Left lung (tissue), 10 donors: ENCODE results near the gene PNMT. TPM values are rescaled to one million over a fixed set of nuclear protein-coding genes. Genes with fewer than 3 reads are reported as not detected.
A peak's percentile ranks its signal among the peaks of the same experiment; 100 is the strongest.

Source experiments
- ATAC-seq: fragments of 200-7000 bp; cut with Tn5 transposase; one replicate; pipeline ENCODE4 v1.9.1; 2020; ENCODE audit warnings: moderate library complexity
- DNase-seq, 4 donors: peaks; one replicate each; pipeline ENCODE4 v3.0.0-alpha.2; 2013 to 2020
- H3K27ac ChIP-seq, 2 donors: fragments of 200-600 bp; sonication (generic) in 1 of 2; one replicate each; pipeline versions ENCODE4 v1.5.0 to v1.8.0; 2020 to 2021
- H3K27me3 ChIP-seq, 2 donors: fragments of 200-600 bp; sonication (generic) in 1 of 2; one replicate each; pipeline versions ENCODE4 v1.5.0 to v1.8.0; 2020 to 2021
- H3K36me3 ChIP-seq, 2 donors: fragments of 200-600 bp; sonication (generic) in 1 of 2; one replicate each; pipeline versions ENCODE4 v1.5.0 to v1.8.0; 2020 to 2021
- H3K4me1 ChIP-seq, 2 donors: fragments of 200-600 bp; one replicate each; pipeline ENCODE4 v1.8.0; 2021
- H3K4me3 ChIP-seq, 2 donors: fragments of 200-600 bp; sonication (generic) in 1 of 2; one replicate each; pipeline versions ENCODE4 v1.5.0 to v1.8.0; 2020 to 2021; ENCODE audit warnings: mild to moderate bottlenecking in 1 of 2
- H3K9me3 ChIP-seq, 2 donors: fragments of 200-600 bp; sonication (generic) in 1 of 2; one replicate each; pipeline versions ENCODE4 v1.5.0 to v1.8.0; 2020 to 2021
- CTCF ChIP-seq, 2 donors: fragments of 200-600 bp; sonication (generic) in 1 of 2; IDR thresholded peaks; one replicate each; pipeline versions ENCODE4 v1.5.0 to v1.8.0; 2021; ENCODE audit warnings: antibody characterized with exemption in 2 of 2
- intact Hi-C, 2 donors: fragments of 100-400 bp; cut with DNase I; formaldehyde crosslinking; loops; one replicate each; pipeline versions ENCODE4 v1.11.2 to v1.14.2; 2022
- polyA plus RNA-seq, 6 donors: library from polyadenylated mRNA; unstranded; fragments of 120-200 nt; gene quantifications; one replicate each; pipeline ENCODE4 v1.2.1, GENCODE V29; 2013; ENCODE audit not compliant: insufficient read length in 6 of 6
- total RNA-seq, 2 donors: library from RNA; stranded (reverse); fragmentation: NEBNext Ultra II Directional; extraction: Animal tissue kit (Norgen Biotek cat#: 25700); gene quantifications; one replicate each; pipeline ENCODE4 v1.2.1, GENCODE V29; 2021
- donor health status: DM: no; HTN: yes; CAD: no.
- donor health status: DM: no; HTN: no; CAD: no.

Gene PNMT
- total and polyA plus RNA-seq, 8 donors, result 0.38 to 2.4 (median 1.7) TPM

- Histone ChIP-seq H3K4me3 (no peak overlapping the region), H3K4me1 (peaks cover 19 to 22% of the 10 kb centered on the region in 2 donors), H3K27ac (no peak overlapping the region), H3K9me3 (no peaks in the 10 kb centered on the region), H3K36me3 (peaks cover 0 to 18% of the 10 kb centered on the region in 2 donors), H3K27me3 (no peaks in the 10 kb centered on the region)
- intact Hi-C loops, result no loop called here
- peak in 1 of 4 donors; percentile 37 for DNase-seq
- no peak for ATAC-seq
- no peak for TF ChIP-seq CTCF (IDR thresholded peaks at IDR 0.05)
Observed at GRCh38 chr17:39678340-39679116, 10.3 kb downstream of the PNMT start.

DNA sequence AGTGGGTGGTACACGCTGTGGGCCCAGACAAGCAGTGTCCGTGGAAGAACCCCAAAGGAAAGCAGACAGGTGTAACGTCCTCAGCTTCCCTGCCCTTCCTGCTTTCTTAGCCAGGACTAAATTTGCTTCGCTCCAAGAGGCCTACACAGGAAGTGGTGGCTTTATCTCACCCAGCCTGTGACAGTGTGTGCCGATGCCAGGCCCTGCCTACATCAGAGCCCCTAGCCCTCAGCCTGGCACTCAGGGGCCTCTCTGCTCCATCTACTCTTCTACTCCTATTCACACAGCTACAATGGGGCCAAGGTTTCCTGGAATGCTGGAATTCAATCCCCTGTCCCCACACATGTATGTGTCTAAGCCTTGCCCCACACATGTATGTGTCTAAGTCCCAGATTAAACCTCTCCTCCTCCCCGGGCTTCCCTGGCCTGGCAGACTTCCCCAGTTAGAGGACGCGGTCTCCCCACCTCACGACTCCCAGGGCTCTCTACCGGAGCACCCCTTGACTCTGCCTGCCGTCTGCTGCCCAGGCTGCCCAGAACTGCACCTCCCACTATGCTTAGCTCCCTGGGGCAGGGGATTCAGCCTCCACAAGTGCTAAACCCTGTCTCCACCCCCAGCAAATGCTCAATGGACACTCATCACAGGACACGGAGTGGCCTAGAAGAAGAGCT is 11.4 kb downstream of the PNMT start:
- Histone ChIP-seq H3K27me3 (no peaks in the 10 kb centered on the region), H3K4me1 (peaks cover 19 to 22% of the 10 kb centered on the region in 2 donors), H3K27ac (peak overlapping the region in 1 of 2 donors; percentile 13), H3K4me3 (no peak overlapping the region), H3K36me3 (peaks cover 0 to 29% of the 10 kb centered on the region in 2 donors), H3K9me3 (no peaks in the 10 kb centered on the region)
- DNase-seq (peak in 1 of 4 donors; percentile 34), ATAC-seq (no peak)
- intact Hi-C loops, result no loop called here
- TF ChIP-seq CTCF (IDR thresholded peaks at IDR 0.05), result no peak

DNA sequence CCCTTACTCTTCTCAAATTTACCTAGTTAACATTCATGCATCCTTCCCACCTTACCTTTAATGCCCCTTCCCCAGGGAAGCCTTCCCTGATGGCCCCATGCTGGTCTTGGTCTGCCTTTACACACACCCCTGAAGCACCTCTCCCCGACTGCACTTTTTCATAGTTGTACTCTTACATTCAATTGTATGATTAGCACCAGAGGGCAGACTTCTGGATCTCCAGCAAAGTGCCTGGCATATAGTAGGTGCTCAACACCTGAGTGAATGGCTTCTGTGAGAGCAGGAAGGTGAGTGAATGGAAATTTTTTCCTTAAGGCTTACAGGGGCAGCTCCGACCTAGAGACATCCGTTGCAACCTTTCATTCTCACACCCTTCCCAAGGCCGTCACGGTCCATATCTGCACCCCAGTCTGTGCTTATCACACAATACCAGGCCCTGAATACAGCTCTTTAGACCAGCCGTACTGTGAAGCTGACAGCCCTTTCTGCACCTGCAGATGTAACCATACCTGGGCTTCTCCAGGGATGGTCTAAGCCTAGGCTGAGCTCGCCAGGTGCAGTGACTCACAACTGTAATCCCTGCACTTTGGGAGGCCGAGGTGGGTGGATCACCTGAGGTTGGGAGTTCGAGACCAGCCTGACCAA is 15.2 kb downstream of the PNMT start:
- Histone ChIP-seq H3K4me1 (peaks cover 7 to 9% of the 10 kb centered on the region in 2 donors), H3K27ac (no peak overlapping the region), H3K27me3 (no peaks in the 10 kb centered on the region), H3K36me3 (peaks cover 0 to 32% of the 10 kb centered on the region in 2 donors), H3K4me3 (no peak overlapping the region), H3K9me3 (no peaks in the 10 kb centered on the region)
- TF ChIP-seq CTCF (IDR thresholded peaks at IDR 0.05), result no peak
- intact Hi-C loops, result no loop called here
- no peak for ATAC-seq
- no peak for DNase-seq

GRCh38 chr17:39684369-39685192 is 16.3 kb downstream of the PNMT start:
- Histone ChIP-seq H3K27ac (no peak overlapping the region), H3K4me3 (no peak overlapping the region), H3K9me3 (no peaks in the 10 kb centered on the region), H3K4me1 (peaks cover 14 to 15% of the 10 kb centered on the region in 2 donors), H3K27me3 (no peaks in the 10 kb centered on the region), H3K36me3 (peaks cover 0 to 32% of the 10 kb centered on the region in 2 donors)
- ATAC-seq (no peak), DNase-seq (peak in 1 of 4 donors; percentile 58)
- no peak for TF ChIP-seq CTCF (IDR thresholded peaks at IDR 0.05)
- intact Hi-C loops, result no loop called here
